HG02840 (cell line): ENCODE measurements around the gene ANKRD42.

Source experiments
- ATAC-seq: cut with Tn5 transposase; IDR thresholded peaks from one replicate; pipeline ENCODE4 v1.9.1; 2021; ENCODE audit warnings: mild to moderate bottlenecking, moderate library complexity, moderate number of reproducible peaks; ENCODE audit not compliant: unreplicated experiment, low FRiP score

ANKRD42 gene

GRCh38 chr11:83193315-83194280 lies at the start of gene ANKRD42:
Gene ANKRD42 (plus strand): TSS chr11:83193712. CDS start chr11:83194671, 959 bp downstream.
- ATAC-seq: peak; percentile 89

GRCh38 chr11:83147895-83148294 lies 45.6 kb upstream of the ANKRD42 start:
- no peak for ATAC-seq

- no peak for ATAC-seq
Measured at GRCh38 chr11:83150450-83150849, 43.1 kb upstream of the ANKRD42 start.

GRCh38 chr11:83151274-83151977 lies 42.1 kb upstream of the ANKRD42 start:
- ATAC-seq: no peak

GRCh38 chr11:83152264-83152663 lies 41.2 kb upstream of the ANKRD42 start:
- ATAC-seq: no peak

- no peak for ATAC-seq
Measured at GRCh38 chr11:83153764-83154163, 39.7 kb upstream of the ANKRD42 start.

GRCh38 chr11:83156144-83156995 lies 37.1 kb upstream of the ANKRD42 start:
- ATAC-seq: peak; percentile 97

GRCh38 chr11:83156996-83157593 lies 36.4 kb upstream of the ANKRD42 start, which contains the start of gene PCF11:
Gene PCF11 (plus strand): TSS chr11:83157131. CDS start chr11:83157440, 309 bp downstream.
- ATAC-seq: peak; percentile 12

GRCh38 chr11:83157594-83158356 lies 35.7 kb upstream of the ANKRD42 start:
- ATAC-seq: no peak

- ATAC-seq: no peak
Measured at GRCh38 chr11:83158357-83158786, 35.1 kb upstream of the ANKRD42 start.

GRCh38 chr11:83158965-83159901 lies 34.3 kb upstream of the ANKRD42 start:
- no peak for ATAC-seq

- ATAC-seq: no peak
Measured at GRCh38 chr11:83159902-83160865, 33.3 kb upstream of the ANKRD42 start.

- no peak for ATAC-seq
Measured at GRCh38 chr11:83161610-83162199, 31.8 kb upstream of the ANKRD42 start.

GRCh38 chr11:83162377-83162776 lies 31.1 kb upstream of the ANKRD42 start:
- ATAC-seq: peak; percentile 51

- no peak for ATAC-seq
Measured at GRCh38 chr11:83166193-83166866, 27.2 kb upstream of the ANKRD42 start.

GRCh38 chr11:83168756-83169155 lies 24.8 kb upstream of the ANKRD42 start:
- no peak for ATAC-seq
